ENCODE data around the gene FAM174C.

FAM174C gene

GRCh38 chr19:1251330-1252220, 23.8 kb upstream of the FAM174C start:
- FAIRE-seq, result no peak

- FAIRE-seq, result no peak
Observed at GRCh38 chr19:1252221-1252820, 23.0 kb upstream of the FAM174C start.

GRCh38 chr19:1252821-1253513, 22.4 kb upstream of the FAM174C start:
- no peak for FAIRE-seq

GRCh38 chr19:1253514-1254080, 21.7 kb upstream of the FAM174C start:
- FAIRE-seq, result no peak

- no peak for FAIRE-seq
Observed at GRCh38 chr19:1254081-1254527, 21.2 kb upstream of the FAM174C start.

- FAIRE-seq, result no peak
Observed at GRCh38 chr19:1254530-1255185, 20.7 kb upstream of the FAM174C start.

- no peak for FAIRE-seq
Observed at GRCh38 chr19:1255186-1256161, 19.9 kb upstream of the FAM174C start.

- no peak for FAIRE-seq
Observed at GRCh38 chr19:1256646-1257474, 18.5 kb upstream of the FAM174C start.

GRCh38 chr19:1257475-1258162, 17.7 kb upstream of the FAM174C start:
- no peak for FAIRE-seq

GRCh38 chr19:1258163-1258492, 17.2 kb upstream of the FAM174C start:
- no peak for FAIRE-seq

GRCh38 chr19:1258707-1259205, 16.6 kb upstream of the FAM174C start:
- FAIRE-seq, result no peak

GRCh38 chr19:1259206-1259875, 16.0 kb upstream of the FAM174C start:
- FAIRE-seq, result no peak

GRCh38 chr19:1259876-1260748, 15.2 kb upstream of the FAM174C start:
- FAIRE-seq, result no peak

- FAIRE-seq, result no peak
Observed at GRCh38 chr19:1260749-1261537, 14.4 kb upstream of the FAM174C start.

GRCh38 chr19:1261538-1261797, 13.9 kb upstream of the FAM174C start:
- no peak for FAIRE-seq

- no peak for FAIRE-seq
Observed at GRCh38 chr19:1261798-1262622, 13.3 kb upstream of the FAM174C start.

- FAIRE-seq, result no peak
Observed at GRCh38 chr19:1262623-1263123, 12.7 kb upstream of the FAM174C start.

All from islet of Langerhans (tissue), 1 donor.